Measurements from ENCODE around the gene LAMA4.

DNA sequence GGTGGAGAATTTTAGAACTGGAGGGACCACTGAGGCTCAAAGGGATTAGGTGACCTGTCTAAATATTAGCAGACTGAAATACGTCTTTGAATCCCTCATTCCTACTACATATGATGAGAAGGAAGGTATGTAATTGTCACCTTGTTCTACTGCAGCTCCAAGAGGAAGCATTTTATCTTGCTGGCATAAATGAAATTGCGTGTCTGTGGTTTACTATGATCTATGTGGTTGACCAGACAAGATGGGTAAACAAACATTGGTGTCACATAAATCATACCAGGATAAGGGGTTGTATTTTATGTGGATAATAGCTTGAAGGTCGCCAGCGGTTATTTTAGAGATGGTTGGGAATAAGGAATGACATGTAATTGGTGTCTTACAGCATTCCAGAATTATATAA is 78.2 kb downstream of the LAMA4 start:
- TF ChIP-seq CTCF (IDR thresholded peaks at IDR 0.05) (no peak), POLR2AphosphoS5 (IDR thresholded peaks at IDR 0.05; ENCODE audit: low read depth, low read length) (no peak), REST (IDR thresholded peaks at IDR 0.05; ENCODE audit: insufficient read depth in 1 of 2, low read depth in 2 of 2, low read length in 1 of 2) (no peak), TCF7L2 (IDR thresholded peaks at IDR 0.05; ENCODE audit: low read depth, low read length) (no peak)

Data from Panc1 (cell line).